ENCODE results near the gene CRYBG3.
A peak's percentile ranks its signal among the peaks of the same experiment; 100 is the strongest.

CRYBG3 gene

GRCh38 chr3:97895216-97895615 lies 73.4 kb downstream of the CRYBG3 start:
- H3K27ac ChIP-seq (ENCODE audit: low read length): no peak overlapping the region
- DNase-seq (no peak), ATAC-seq (ENCODE audit: insufficient read depth, low read depth) (no peak)
- no peaks in the 10 kb centered on the region for H3K9me3 ChIP-seq (ENCODE audit: insufficient read depth, low read length, severe bottlenecking)
- no peaks in the 10 kb centered on the region for H3K36me3 ChIP-seq (ENCODE audit: insufficient read depth, low read length)
- H3K27me3 ChIP-seq (ENCODE audit: insufficient read depth, low read length, poor library complexity): no peaks in the 10 kb centered on the region
- no peak overlapping the region for H3K4me3 ChIP-seq (ENCODE audit: low read depth in 1 of 2, low read length in 2 of 2)
- no peak overlapping the region for H3K4me2 ChIP-seq (ENCODE audit: insufficient read depth, low read length)
- H2AFZ ChIP-seq (ENCODE audit: low read depth, low read length): no peak overlapping the region
- no peaks in the 10 kb centered on the region for H3K79me2 ChIP-seq (ENCODE audit: insufficient read depth, low read length)
- no peaks in the 10 kb centered on the region for H4K20me1 ChIP-seq (ENCODE audit: insufficient read depth, low read length)
- no peaks in the 10 kb centered on the region for H3K4me1 ChIP-seq (ENCODE audit: insufficient read depth, low read length)
- no peak overlapping the region for H3K9ac ChIP-seq (ENCODE audit: low read depth, low read length)
- TF ChIP-seq EZH2 (IDR thresholded peaks at IDR 0.05; ENCODE audit: borderline replicate concordance, low read depth, low read length, severe bottlenecking) (no peak), CTCF (IDR thresholded peaks at IDR 0.05; ENCODE audit: borderline replicate concordance, extremely low read depth, low read length, poor library complexity, severe bottlenecking) (no peak)

DNA sequence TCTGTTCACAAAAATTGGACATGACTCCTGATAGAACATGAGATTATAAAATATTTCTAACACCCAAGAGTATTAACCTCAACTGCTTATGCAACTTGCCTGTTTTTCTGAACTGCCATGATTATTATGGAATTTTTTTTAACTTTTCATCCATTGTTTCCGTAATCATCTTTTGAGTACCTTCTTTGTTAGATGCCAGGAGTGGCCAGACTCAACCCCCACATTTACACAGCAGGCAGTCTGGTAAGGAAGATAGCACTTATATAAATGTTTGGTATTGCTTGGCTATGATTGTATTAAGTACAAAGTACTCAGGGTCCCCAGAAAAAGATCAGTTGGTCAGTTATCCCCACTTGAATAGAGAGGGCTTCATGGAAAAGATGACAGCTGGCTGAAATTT lies 74.3 kb downstream of the CRYBG3 start:
- TF ChIP-seq EZH2 (IDR thresholded peaks at IDR 0.05; ENCODE audit: borderline replicate concordance, low read depth, low read length, severe bottlenecking) (no peak), CTCF (IDR thresholded peaks at IDR 0.05; ENCODE audit: borderline replicate concordance, extremely low read depth, low read length, poor library complexity, severe bottlenecking) (no peak)
- no peak for DNase-seq
- H2AFZ ChIP-seq (ENCODE audit: low read depth, low read length): no peak overlapping the region

GRCh38 chr3:97896547-97896946 lies 74.7 kb downstream of the CRYBG3 start:
- H3K27me3 ChIP-seq (ENCODE audit: insufficient read depth, low read length, poor library complexity): no peaks in the 10 kb centered on the region
- H3K4me1 ChIP-seq (ENCODE audit: insufficient read depth, low read length): no peaks in the 10 kb centered on the region
- H3K4me2 ChIP-seq (ENCODE audit: insufficient read depth, low read length): no peak overlapping the region
- ATAC-seq (ENCODE audit: insufficient read depth, low read depth): no peak
- H3K79me2 ChIP-seq (ENCODE audit: insufficient read depth, low read length): no peaks in the 10 kb centered on the region
- no peak overlapping the region for H3K27ac ChIP-seq (ENCODE audit: low read length)
- H3K9ac ChIP-seq (ENCODE audit: low read depth, low read length): no peak overlapping the region
- H3K4me3 ChIP-seq (ENCODE audit: low read depth in 1 of 2, low read length in 2 of 2): no peak overlapping the region
- H4K20me1 ChIP-seq (ENCODE audit: insufficient read depth, low read length): no peaks in the 10 kb centered on the region
- DNase-seq: no peak
- H2AFZ ChIP-seq (ENCODE audit: low read depth, low read length): no peak overlapping the region
- H3K36me3 ChIP-seq (ENCODE audit: insufficient read depth, low read length): no peaks in the 10 kb centered on the region; the same call in 1 of the 2 replicates
- H3K9me3 ChIP-seq (ENCODE audit: insufficient read depth, low read length, severe bottlenecking): no peaks in the 10 kb centered on the region
- no peak for TF ChIP-seq EZH2 (IDR thresholded peaks at IDR 0.05; ENCODE audit: borderline replicate concordance, low read depth, low read length, severe bottlenecking)
- TF ChIP-seq CTCF (IDR thresholded peaks at IDR 0.05; ENCODE audit: borderline replicate concordance, extremely low read depth, low read length, poor library complexity, severe bottlenecking): peak; percentile 4

More for the DNA sequence above, 74.3 kb downstream of the CRYBG3 start:
- Histone ChIP-seq H3K36me3 (ENCODE audit: insufficient read depth, low read length) (no peaks in the 10 kb centered on the region; the same call in 1 of the 2 replicates), H3K4me2 (ENCODE audit: insufficient read depth, low read length) (no peak overlapping the region), H4K20me1 (ENCODE audit: insufficient read depth, low read length) (no peaks in the 10 kb centered on the region), H3K4me3 (ENCODE audit: low read depth in 1 of 2, low read length in 2 of 2) (no peak overlapping the region), H3K27me3 (ENCODE audit: insufficient read depth, low read length, poor library complexity) (no peaks in the 10 kb centered on the region), H3K4me1 (ENCODE audit: insufficient read depth, low read length) (no peaks in the 10 kb centered on the region), H3K9ac (ENCODE audit: low read depth, low read length) (no peak overlapping the region), H3K9me3 (ENCODE audit: insufficient read depth, low read length, severe bottlenecking) (no peaks in the 10 kb centered on the region), H3K79me2 (ENCODE audit: insufficient read depth, low read length) (no peaks in the 10 kb centered on the region), H3K27ac (ENCODE audit: low read length) (no peak overlapping the region)
- ATAC-seq (ENCODE audit: insufficient read depth, low read depth): no peak

DNA sequence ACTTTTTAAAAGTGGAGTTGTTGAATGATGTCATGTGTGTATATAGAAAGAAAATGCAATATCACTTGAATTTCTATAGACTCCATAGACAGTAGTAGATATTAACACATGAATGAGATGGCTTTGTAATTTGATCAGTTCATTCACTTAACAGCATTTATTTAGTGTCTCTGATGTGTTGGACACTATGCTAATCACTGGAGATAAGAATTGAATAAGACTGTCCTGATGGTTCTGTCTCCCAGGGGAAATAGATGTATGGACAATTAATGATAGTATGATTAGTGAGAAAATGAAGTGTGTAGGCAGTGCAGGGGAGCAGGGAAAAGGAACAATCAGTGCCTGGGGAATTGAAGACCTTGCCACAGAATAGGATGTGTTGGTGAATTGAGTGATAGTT lies 77.5 kb downstream of the CRYBG3 start:
- no peak for ATAC-seq (ENCODE audit: insufficient read depth, low read depth)
- Histone ChIP-seq H3K79me2 (ENCODE audit: insufficient read depth, low read length) (no peaks in the 10 kb centered on the region), H3K9me3 (ENCODE audit: insufficient read depth, low read length, severe bottlenecking) (no peaks in the 10 kb centered on the region), H2AFZ (ENCODE audit: low read depth, low read length) (no peak overlapping the region), H3K4me3 (ENCODE audit: low read depth in 1 of 2, low read length in 2 of 2) (no peak overlapping the region), H4K20me1 (ENCODE audit: insufficient read depth, low read length) (no peaks in the 10 kb centered on the region), H3K27me3 (ENCODE audit: insufficient read depth, low read length, poor library complexity) (no peaks in the 10 kb centered on the region), H3K27ac (ENCODE audit: low read length) (no peak overlapping the region), H3K9ac (ENCODE audit: low read depth, low read length) (no peak overlapping the region), H3K4me2 (ENCODE audit: insufficient read depth, low read length) (no peak overlapping the region), H3K36me3 (ENCODE audit: insufficient read depth, low read length) (no peaks in the 10 kb centered on the region; the same call in 1 of the 2 replicates), H3K4me1 (ENCODE audit: insufficient read depth, low read length) (no peaks in the 10 kb centered on the region)
- DNase-seq: no peak
- TF ChIP-seq EZH2 (IDR thresholded peaks at IDR 0.05; ENCODE audit: borderline replicate concordance, low read depth, low read length, severe bottlenecking) (no peak), CTCF (IDR thresholded peaks at IDR 0.05; ENCODE audit: borderline replicate concordance, extremely low read depth, low read length, poor library complexity, severe bottlenecking) (no peak)
